Amygdala (tissue), 56 donors: ENCODE data around the gene ADAP2.
"Not testable (repeated sequence)": the region's sequence is repeated elsewhere in the genome, so short reads cannot be mapped to it uniquely, and the experiment has no call there.

Source experiments
- DNase-seq, 56 donors: peaks; one replicate each; lab custom pipeline; 2025; lab: John Stamatoyannopoulos, UW

ADAP2 gene

GRCh38 chr17:30965686-30966085, 43.9 kb downstream of the ADAP2 start:
- DNase-seq: no peak

DNA sequence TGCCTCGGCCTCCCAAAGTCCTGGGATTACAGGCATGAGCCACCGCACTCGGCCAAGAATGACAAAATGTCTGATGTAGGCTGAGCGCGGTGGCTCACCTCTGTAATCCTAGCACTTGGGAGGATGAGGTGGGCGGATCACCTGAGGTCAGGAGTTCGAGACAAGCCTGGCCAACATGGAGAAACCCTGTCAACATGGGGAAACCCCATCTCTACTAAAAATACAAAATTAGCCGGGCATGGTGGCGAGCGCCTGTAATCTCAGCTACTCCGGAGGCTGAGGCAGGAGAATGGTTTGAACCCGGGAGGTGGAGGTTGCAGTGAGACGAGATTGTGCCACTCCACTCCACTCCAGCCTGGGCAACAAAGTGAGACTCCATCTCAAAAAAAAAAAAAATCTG, 46.2 kb downstream of the ADAP2 start:
- DNase-seq: not testable (repeated sequence)

DNA sequence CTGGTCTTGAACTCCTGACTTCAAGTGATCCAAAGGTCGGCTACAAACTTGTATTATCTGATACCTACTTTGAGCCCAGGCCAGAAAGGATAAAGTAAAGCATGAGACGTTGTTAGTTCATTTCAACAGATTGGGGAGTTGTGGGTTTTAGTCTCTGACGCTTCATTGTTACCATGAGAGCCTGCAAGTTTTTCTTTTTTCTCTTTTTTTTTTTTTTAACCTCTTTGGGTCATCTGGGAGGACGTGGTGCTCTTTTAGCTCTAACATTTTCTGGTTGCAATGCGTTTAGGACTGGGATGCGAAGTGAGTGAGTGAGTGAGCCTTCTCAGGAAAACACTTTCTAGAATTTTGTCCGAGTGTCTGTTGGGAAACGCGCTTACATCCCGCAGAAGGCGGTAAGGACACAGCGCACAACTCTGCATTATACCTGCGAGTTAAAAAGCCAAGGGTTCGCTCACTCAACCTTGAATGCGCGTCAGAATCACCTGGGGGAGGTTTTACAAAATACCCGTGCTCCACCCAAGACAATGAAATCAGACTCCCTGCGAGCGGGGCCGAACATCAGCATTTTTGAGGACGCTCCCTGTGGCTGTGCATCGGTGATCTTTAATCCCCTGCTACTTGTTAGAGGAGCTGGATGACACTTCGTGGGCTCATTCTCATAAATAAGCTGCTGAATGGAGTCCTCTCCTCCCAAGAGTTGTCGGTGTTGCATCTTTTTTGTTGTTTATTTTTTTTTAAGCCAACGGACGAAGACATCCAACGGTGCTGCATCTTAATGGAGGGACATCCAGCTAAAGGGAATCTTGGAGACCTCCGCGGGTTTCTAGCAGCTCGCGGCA, 48.5 kb downstream of the ADAP2 start:
- DNase-seq: no peak

DNA sequence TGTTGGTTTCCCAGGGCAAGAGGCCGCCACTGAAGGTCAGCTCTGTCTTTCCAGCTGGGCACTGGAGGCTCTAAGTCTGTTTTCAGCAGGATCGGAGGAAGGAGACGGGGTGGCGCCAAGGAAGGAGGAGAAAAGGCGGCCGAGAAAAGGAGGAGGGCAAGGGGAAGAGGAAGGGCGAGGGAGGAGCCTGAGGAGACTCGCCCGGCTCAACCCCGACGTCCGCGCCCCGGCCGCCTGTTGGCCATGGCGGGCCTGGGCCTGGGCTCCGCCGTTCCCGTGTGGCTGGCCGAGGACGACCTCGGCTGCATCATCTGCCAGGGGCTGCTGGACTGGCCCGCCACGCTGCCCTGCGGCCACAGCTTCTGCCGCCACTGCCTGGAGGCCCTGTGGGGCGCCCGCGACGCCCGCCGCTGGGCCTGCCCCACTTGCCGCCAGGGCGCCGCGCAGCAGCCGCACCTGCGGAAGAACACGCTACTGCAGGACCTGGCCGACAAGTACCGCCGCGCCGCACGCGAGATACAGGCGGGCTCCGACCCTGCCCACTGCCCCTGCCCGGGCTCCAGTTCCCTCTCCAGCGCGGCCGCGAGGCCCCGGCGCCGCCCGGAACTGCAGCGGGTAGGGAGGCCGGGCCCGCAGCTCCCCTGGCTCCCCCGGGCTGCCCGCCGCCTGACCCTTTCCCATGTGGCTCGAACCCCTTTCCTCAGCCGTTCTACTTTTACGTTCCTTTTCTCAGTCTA, 49.3 kb downstream of the ADAP2 start, which contains the start of gene RNF135:
RNF135 (plus strand) TSS at position 209 of the 737 bp plus-strand sequence; CDS start at position 244, 35 bp downstream.
- peak in 45 of 56 donors; percentile 8 to 66 (median 42) for DNase-seq

DNA sequence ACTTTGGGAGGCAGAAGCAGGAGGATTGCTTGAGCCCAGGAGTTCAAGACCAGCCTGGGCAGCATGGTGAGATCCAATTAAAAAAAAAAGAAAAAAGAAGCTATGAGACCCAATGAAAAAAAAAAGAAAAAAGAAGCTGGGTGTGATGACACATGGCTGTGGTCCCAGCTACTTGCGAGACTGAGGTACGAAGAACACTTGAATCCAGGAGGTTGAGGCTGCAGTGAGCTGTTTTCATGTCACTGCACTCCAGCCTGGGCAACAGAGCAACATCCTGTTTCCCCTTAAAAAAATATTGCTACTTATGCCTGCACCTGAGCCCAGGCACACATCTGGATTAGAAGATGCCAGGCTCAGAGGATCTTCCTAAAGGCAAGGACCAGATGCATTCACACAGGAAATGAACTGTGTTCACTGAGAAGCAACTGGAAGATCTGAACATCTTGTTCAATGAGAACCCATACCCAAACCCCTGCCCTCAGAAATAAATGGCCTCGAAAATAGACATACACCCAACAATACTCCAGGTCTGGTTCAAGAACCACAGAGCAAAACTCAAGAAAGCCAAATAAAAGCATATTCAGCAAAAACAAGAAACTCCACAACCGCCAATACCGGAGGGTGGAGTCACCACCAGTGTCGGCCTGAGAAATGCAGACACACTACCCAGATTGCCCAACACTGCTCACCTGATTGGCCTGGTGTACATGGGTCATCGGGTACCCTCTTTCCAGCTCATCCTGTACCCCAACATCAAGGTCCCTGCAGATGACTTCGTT, 53.5 kb downstream of the ADAP2 start:
- no peak for DNase-seq

DNA sequence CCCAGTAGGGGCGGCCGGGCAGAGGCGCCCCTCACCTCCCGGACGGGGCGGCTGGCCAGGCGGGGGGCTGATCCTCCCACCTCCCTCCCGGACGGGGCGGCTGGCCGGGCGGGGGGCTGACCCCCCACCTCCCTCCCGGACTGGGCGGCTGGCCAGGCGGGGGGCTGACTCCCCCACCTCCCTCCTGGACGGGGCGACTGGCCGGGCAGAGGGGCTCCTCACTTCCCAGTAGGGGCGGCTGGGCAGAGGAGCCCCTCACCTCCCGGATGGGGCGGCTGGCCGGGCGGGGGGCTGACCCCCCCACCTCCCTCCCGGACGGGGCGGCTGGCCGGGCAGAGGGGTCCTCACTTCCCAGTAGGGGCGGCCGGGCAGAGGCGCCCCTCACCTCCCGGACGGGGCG, 58.2 kb downstream of the ADAP2 start:
- not testable (repeated sequence) for DNase-seq

DNA sequence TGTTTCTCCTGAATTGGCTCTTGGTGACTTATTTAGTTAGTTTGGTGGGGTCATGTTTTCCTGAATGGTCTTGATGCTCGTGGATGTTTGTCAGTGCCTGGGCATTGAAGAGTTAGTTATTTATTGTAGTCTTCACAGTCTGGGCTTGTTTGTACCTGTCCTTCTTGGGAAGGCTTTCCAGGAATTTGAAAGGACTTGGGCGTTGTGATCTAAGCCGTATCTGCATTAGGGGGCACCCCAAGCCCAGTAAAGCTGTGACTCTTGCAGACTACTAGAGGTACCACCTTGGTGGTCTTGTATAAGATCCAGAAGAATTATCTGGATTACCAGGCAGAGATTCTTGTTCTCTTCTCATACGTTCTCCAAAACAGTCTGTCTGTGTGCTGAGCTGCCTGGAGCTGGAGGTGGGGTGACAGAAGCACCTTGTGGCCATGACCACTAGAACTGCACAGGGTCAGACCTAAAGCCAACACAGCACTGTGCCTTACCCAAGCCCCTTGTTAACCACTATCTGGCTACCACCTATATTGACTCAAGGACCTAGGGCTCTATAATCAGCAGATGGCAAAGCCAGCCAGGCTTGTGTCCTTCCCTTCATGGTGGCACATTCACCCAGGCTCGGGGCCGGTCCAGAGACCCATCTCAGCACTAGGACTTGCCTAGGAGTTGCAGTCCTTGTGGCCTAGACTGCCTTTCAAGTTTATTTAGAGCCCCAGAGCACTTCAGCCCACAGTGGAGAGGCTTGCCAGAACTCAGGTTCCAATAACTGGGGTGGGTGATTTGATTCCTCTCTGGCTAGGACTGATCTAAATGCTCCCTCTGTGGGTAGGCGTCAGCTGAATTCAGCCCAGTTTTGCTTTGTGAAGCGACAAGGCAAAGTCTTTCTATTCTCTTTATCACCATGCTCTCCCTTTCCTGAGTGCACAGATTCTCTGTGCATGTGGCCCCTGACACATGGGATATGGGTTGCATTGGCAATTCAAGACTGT, 60.1 kb downstream of the ADAP2 start:
- DNase-seq: no peak

DNA sequence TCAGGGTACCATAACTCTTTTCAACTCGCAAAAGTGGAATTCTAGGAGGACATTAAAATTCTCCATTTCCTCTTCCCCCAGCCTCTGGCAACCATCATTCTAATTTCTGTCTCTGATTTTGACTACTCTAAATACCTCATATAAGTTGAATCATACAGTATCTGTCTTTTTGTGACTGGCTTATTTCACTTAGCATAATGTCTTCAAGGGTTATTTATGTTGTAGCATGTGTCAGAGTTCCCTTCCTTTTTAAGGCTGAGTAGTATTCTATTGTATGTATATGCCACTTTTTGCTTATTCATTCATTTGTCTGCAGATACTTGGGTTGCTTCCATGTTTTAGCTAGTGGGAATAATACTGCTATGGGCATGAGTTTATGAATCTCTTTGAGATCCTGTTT, 61.1 kb downstream of the ADAP2 start:
- no peak for DNase-seq

DNA sequence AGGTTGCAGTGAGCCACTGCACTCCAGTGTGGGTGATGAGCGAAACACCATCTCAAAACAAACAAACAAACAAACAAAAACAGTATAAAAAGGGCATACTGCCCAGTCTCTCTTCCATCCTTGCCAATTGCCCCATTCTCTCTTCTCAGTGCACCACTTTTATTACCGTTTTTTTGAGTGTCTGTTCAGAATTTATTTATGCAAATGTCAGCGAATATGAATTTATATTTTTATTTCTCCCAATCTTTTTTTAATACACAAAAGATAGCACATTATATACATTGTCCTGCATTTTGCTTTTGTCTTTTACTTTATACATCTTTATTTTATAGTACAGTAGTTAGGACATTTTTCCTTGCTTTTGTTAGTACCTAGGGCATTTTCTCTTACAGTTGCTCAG, 68.7 kb downstream of the ADAP2 start:
- DNase-seq: no peak

DNA sequence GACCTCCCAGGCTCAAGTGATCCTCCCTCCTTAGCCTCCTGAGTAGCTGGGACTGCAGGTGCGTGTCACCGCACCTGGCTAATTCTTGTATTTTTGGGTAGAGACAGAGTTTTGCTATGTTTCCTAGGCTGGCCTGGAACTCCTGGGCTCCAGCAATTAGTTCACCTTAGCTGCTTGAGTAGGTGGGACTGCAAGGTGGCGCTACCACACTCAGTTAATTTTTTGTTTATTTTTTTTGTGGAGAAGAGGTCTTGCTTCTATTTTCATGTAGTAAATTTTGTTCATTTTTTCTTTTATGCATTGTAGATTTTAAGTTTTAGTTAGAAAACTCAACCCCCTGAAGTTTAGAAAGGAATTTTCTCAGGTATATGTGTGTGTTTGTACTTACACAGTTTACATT, 70.8 kb downstream of the ADAP2 start:
- DNase-seq: no peak

GRCh38 chr17:30995347-30995746, 73.6 kb downstream of the ADAP2 start:
- no peak for DNase-seq

GRCh38 chr17:30996486-30996885, 74.7 kb downstream of the ADAP2 start:
- no peak for DNase-seq

DNA sequence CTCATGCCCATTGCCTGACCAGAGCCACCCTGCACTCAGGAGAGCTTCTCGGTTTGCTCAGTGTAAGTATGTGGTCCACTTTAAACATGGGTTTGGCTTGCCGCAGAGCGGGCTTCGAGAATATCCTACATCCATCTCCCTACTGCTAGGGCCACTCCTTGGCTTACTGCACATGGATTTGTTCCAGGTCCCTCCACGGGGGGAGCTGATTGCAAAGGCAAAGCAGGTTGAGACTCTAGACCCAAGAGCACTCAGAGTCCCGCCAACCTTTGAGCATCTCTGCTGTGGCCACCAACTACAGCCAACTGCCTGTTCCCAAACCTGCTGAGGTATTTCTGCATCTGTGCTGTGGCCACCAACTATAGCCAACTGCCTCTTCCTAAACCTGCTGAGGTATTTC, 75.5 kb downstream of the ADAP2 start:
- DNase-seq: no peak

DNA sequence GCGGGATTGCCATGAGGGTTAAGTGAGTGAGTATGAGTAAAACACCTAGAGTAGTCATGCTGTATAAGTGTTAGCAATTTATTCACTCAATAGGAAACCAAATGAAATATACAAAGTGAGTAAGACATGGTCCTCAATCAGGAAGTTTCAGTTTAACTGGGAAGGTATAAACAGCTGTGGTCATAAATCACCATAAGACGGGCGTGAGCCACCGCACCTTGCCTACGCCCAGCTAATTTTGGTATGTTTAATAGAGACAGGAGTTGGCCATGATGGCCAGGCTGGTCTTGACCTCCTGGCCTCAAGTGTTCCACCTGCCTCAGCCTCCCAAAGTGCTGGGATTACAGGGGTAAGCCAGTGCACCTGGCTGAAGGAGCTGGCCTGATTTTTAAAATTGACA, 76.1 kb downstream of the ADAP2 start:
- no peak for DNase-seq

GRCh38 chr17:31002047-31002446, 80.3 kb downstream of the ADAP2 start:
- no peak for DNase-seq

GRCh38 chr17:31003225-31003866, 81.6 kb downstream of the ADAP2 start:
- no peak for DNase-seq

- DNase-seq: no peak
Measured at GRCh38 chr17:31004160-31004559, 82.4 kb downstream of the ADAP2 start.

DNA sequence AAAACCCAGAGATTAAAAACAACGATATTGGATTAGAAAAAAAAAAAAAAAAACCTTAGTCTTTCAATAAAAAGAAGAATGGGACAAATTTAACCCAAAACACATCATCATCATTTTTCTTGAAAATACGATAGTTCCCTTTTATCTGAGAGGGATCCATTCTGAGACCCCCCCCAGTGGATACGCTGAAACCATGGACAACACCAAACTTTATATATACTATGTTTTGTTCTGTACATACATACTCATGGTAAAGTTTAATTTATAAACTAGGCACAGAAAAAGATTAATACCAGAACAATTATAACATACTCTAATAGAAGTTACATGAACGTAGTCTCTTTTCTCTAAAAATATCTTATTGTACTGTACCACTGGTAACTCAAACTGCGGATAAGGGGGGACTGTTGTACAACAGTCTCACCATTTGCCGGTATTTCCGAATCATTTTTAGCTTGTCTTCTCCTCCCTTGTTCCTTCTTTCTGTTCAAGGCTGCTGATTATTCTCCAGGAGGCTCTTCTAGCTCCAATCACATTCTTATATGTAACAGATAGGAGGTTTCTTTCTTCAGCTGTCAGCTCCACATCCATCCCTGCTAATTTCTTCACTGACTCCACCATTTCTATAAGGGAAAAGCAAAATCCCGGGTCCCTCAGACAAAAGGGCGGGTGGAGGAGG, 86.1 kb downstream of the ADAP2 start:
- DNase-seq: no peak
